Left ventricle myocardium superior (tissue), 1 donor: Measurements from ENCODE around the gene VMO1. TPM values are rescaled to one million over a fixed set of nuclear protein-coding genes. Genes with fewer than 3 reads are reported as not detected.

Experiments used
- ATAC-seq: fragments of 200-7000 bp; cut with Tn5 transposase; one replicate; pipeline ENCODE4 v1.9.1; 2020; ENCODE audit warnings: mild to moderate bottlenecking, moderate library complexity
- DNase-seq: peaks from one replicate; pipeline ENCODE4 v3.0.0-alpha.2; 2020
- intact Hi-C: fragments of 100-400 bp; cut with micrococcal nuclease; formaldehyde crosslinking; loops from one replicate; pipeline ENCODE4 v1.11.0; 2022
- total RNA-seq: library from RNA; stranded (reverse); fragmentation: NEBNext Ultra II Directional; extraction: Animal tissue kit (Norgen Biotek cat#: 25700); gene quantifications from one replicate; pipeline ENCODE4 v1.2.1, GENCODE V29; 2021
- donor health status: DM: no; HTN: yes; CAD: no; lungs with severe emphysema.

VMO1 gene
- total RNA-seq, 1 donor from 2014 or later = 0.69 TPM

GRCh38 chr17:4806456-4806776, 20.3 kb upstream of the VMO1 start:
- DNase-seq (no peak), ATAC-seq (no peak)
- intact Hi-C loops = no loop called here

GRCh38 chr17:4802228-4802627, 16.1 kb upstream of the VMO1 start, which contains the start of gene C17orf114:
C17orf114 (minus strand) TSS chr17:4802328.
- ATAC-seq (no peak), DNase-seq (peak; percentile 9)
- intact Hi-C loops = no loop called here

DNA sequence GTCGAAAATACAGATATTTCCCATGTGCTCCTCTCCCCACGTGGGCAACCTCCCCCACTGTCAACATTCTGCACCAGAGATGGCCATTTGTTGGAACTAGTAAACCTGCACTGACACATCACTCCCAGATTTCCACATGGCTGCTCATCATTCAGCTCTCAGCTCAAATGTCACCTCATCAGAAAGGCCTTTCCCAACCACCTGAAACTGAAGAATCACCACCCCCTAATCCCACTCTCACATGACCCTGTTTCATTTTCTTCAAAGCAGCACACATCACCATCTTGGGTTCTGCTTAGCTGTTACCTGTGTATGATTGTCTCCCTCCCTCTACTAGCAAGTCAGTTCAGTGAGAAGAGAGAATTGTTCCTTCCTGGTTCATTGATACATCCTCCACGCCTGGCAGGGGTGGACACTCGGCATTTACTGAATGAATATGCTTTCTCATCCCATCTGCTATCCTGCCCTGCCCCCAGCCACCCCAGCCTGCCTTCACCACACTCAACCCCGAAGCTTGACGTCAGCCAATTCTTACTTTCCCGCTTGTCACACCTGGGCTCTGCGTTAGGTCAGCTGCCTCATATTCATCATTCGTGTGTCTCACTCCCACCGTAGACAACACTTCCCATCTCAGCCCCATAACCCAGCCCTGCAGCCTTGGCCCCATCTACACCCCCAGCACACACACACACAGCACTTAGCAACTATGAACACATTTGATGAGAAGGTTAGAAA, 14.5 kb upstream of the VMO1 start:
- DNase-seq (no peak), ATAC-seq (no peak)
- intact Hi-C loops = no loop called here

GRCh38 chr17:4796552-4796920, 10.4 kb upstream of the VMO1 start:
- DNase-seq (no peak), ATAC-seq (peak; percentile 33)
- intact Hi-C loops = loop anchor here (10.0 kb wide), 1 partner anchor 88 kb away; no protein-coding TSS in a partner anchor

DNA sequence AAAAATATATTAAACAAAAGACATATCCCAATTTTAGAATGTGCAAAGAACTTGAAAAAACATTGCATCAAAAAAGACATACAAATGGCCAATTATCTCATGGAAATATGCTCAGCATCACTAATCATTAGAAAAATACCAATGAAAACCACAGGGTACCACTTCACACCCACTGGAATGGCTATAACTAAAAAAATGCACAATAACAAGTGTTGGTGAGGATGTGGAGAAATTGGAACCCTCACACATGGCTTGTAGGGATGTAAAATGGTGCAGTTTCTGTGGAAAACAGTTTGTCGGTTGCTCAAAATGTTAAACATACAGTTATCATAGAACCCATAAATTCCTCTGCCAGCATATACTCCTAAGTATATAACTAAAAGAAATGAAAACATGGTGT, 9.0 kb upstream of the VMO1 start:
- intact Hi-C loops = loop anchor here (10.0 kb wide), 1 partner anchor 90 kb away; no protein-coding TSS in a partner anchor
- ATAC-seq (no peak), DNase-seq (no peak)

- DNase-seq (no peak), ATAC-seq (no peak)
- intact Hi-C loops = loop anchor here (10.0 kb wide), 1 partner anchor 94 kb away; no protein-coding TSS in a partner anchor
These were observed 4.5 kb upstream of the VMO1 start for GRCh38 chr17:4790705-4791088.

DNA sequence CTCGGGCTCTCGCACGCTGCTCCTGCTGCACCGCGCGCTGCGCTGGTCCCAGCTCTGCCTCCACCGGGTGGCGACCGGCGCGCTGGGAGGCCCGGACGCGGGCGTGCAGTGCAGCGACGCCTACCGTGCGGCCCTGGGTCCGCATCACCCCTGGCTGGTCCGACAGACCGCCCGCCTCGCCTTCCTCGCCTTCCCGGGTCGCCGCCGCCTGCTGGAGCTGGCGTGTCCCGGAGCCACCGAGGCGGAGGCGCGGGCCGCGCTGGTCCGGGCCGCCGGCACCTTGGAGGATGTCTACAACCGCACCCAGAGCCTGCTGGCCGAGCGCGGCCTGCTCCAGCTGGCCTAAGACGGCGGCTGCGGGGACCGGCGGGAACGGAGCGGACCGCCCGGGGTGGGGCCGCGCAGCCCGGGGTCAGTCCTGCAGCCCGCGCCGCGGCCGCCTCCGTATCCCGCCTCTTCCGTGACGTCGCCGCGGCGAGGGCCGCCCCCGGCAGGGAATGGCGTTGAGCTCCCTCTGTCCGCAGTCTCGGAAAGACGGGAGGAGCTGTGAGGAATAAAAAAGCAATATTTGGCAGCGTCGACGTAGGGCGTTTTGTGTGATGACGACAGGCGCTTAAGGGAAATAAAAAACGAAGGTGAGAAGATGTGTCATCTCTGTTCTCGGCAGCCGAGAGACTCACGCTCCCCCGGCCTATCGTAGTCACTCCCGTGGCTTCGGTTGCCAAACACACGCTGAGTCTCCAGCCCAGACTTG, 4.0 kb upstream of the VMO1 start:
- intact Hi-C loops = loop anchor here (10.0 kb wide), 1 partner anchor 95 kb away; no protein-coding TSS in a partner anchor
- ATAC-seq = peak; percentile 95
- DNase-seq = peak; percentile 93

DNA sequence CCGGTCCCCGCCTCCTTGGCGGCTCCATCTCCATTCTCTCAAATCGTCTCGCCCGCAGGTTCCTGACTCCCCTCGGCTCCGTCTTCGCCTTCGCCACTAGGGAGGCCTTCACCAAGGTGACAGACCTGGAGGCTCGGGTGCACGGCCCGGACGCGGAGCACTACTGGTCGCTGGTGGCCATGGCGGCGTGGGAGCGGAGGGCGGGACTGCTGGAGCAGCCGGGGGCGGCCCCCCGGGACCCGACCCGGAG, 3.5 kb upstream of the VMO1 start:
- intact Hi-C loops = no loop called here
- DNase-seq (no peak), ATAC-seq (no peak)

DNA sequence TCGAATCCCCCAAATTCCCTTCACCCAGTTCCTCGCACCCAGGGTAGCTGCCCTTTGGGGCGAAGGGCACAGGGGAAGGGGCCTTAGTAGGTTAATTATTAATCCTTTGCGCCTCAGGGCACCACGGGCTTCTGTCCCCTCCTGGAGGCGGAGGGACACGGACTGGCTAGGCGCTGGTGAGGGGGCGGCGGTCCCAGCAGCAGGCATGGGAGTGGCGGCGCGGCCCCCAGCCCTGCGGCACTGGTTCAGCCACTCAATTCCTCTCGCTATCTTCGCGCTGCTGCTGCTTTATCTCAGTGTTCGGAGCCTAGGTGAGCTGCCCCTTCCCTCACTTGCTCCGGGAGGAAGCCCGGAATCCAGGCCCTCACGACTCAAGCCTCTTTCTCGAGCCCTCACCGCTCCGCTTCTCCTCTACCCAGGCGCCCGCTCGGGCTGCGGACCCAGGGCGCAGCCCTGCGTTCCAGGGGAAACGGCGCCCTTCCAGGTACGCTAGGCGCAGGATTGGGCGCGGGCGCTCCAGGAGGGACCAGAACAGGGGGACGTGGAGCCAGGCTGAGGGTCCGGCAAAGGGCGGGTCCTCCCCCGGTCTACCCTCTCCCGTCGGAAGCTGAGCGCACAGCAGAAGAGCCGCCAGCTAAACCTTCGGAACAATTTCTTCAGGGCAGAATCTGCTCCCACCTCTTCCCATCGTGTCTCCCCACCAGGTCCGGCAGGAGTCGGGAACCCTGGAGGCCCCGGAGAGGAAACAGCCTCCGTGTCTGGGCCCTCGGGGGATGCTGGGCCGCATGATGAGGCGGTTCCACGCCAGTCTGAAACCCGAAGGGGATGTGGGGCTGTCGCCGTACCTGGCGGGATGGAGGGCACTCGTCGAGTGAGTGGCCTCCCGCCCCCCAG, 2.9 kb upstream of the VMO1 start, which contains the start of gene GLTPD2:
Gene GLTPD2 (plus strand): TSS at position 158 of the 894 bp plus-strand sequence. CDS start 48 bp downstream, at position 206.
- no peak for ATAC-seq
- no peak for DNase-seq
- intact Hi-C loops = no loop called here

- intact Hi-C loops = no loop called here
- ATAC-seq = no peak
- no peak for DNase-seq
These were observed 2.1 kb upstream of the VMO1 start for GRCh38 chr17:4788159-4788806.

DNA sequence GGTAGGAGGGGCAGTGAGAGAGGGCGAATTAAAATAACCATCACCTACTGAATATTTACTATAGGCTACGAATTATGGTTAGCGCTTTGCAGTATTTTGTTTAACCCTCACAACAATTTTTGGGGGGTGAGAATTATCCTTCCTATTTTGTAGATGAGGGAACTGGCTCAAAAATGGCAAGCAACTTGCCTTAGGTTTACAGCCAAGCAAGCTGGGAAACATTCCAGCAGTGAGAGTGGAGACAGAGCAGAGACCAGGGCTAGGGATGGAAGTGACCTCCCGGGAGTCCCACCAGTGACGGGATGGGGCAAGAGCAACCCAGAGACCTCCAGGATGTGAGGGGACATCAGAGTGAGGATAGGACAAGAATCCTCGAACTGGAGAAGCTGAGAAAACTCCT, 352 bp upstream of the VMO1 start:
- intact Hi-C loops = no loop called here
- ATAC-seq (no peak), DNase-seq (no peak)

DNA sequence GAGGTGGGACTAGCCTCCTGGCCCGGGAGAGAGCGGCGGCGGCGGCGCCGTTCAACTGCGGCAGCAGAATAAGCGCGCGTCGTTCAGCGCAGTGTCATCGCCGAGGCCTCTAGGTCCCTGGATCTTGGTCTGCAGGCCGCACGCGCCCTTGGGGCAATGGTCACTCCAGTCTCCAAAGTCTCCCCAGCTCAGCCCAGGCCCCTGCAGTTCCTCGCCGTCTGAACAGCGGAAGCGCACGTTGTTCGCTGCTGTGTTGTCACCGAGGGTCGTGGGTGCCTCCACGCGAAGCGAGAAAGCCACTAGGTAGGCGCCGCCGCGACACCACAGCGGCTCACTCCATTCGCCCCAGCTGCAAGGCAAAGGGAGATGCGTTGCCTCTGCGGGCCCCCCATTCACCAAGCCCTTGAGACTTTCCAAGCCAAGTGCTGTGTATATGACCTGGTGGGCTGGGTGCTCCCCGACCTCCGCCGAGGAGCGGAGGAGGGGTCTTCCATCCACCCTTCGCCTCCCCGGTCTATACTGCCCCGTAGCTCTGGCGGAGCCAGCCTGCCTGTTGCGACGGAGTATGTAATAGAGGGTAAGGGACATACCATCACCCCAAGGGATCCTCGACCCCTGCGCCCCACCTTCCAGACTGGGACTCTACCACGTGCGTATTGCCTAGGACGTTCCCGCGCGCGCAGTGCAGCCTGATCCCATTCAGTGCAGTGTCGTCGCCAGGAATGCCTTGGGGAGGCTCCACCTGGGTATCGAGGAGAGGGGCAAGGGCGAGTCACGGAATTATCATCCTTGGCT, 656 bp downstream of the VMO1 start:
- peak; percentile 36 for DNase-seq
- ATAC-seq = no peak
- intact Hi-C loops = no loop called here

GRCh38 chr17:4782652-4783051, 3.5 kb downstream of the VMO1 start:
- intact Hi-C loops = no loop called here
- ATAC-seq = no peak
- DNase-seq = no peak

- DNase-seq = no peak
- intact Hi-C loops = no loop called here
- no peak for ATAC-seq
These were observed 5.7 kb downstream of the VMO1 start for GRCh38 chr17:4780325-4780955.

DNA sequence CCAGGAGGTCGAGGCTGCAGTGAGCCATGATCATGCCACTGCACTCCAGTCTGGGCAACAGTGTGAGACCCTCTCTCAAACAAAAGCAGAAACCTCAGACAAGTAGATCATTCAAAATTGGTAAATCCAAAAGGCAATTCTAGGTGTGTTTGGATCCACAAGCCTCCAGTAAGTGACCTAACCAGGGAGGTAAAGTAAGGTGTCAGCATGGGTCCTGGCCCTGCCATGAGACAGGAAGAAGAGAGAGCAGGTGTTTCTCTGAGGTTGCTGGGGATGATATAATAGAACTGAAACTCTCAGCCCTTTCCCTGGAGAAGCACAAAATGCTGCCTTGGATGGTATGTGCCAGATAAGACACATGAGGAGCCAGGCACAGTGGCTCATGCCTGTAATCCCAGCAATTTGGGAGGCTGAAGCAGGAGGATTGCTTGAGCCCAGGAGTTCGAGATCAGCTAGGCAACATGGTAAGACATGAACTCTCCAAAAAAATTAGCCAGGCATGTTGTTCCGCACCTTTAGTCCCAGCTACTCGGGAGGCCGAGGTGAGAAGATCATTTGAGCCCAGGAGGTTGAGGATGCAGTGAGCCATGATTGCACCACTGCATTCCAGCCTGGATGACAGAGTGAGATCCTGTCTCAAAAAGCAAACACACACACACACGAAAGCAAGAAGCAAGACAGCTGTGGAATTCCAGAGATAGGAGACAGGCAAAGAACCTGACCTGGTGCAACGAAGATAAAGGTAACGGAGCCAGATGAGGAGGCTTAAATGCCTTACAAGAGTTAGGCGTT, 8.0 kb downstream of the VMO1 start:
- intact Hi-C loops = no loop called here
- DNase-seq = no peak
- ATAC-seq = no peak

GRCh38 chr17:4772235-4772613, 13.9 kb downstream of the VMO1 start:
- no peak for DNase-seq
- intact Hi-C loops = no loop called here
- ATAC-seq = no peak

DNA sequence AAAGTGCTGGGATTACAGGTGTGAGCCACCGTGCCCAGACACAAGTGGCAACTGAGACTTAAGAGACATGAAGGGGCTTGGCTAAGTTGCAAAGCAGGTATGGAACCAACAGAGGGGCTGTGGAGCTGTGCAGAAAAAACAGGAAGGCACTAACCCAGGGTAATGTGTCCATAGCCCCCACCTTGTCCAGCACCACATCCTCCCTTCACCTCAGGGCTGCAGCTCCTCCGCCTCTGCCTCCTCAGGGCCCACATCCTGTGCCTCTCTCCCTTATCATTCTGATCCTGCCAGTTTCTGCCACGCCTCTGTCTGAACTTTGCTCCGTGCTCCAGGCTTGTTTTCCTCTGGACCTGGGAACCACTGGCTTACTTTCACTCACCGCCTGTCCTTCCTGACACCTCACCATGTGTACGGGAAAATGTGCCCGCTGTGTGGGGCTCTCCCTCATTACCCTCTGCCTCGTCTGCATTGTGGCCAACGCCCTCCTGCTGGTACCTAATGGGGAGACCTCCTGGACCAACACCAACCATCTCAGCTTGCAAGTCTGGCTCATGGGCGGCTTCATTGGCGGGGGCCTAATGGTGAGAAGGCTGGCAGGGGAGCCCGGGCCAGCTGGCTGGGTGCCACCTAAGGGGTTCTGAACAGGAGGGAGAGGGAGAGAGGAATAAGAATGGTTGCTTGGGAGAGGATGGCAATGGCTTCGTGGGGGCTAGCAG, 14.5 kb downstream of the VMO1 start, which contains the start of gene TM4SF5:
Gene TM4SF5 (plus strand): TSS at position 368 of the 716 bp plus-strand sequence. CDS start 37 bp downstream, at position 405.
- intact Hi-C loops = no loop called here
- ATAC-seq (no peak), DNase-seq (no peak)
